MG63 (cell line): ENCODE data around the gene BRWD1. TPM values are rescaled to one million over a fixed set of nuclear protein-coding genes. Genes with fewer than 3 reads are reported as not detected.

Source experiments
- DNase-seq: peaks from one replicate; pipeline ENCODE4 v3.0.0-alpha.2; 2020
- H3K27me3 ChIP-seq: fragments of 250-450 bp; sonication (Bioruptor Pico); 2 replicates; pipeline ENCODE4 v1.5.1; 2020; ENCODE audit warnings: mild to moderate bottlenecking, moderate library complexity
- H3K36me3 ChIP-seq: fragments of 250-450 bp; sonication (Bioruptor Pico); 2 replicates; pipeline ENCODE4 v1.5.1; 2020; ENCODE audit warnings: mild to moderate bottlenecking, moderate library complexity
- H3K4me3 ChIP-seq: fragments of 250-450 bp; sonication (Bioruptor Pico); 2 replicates; pipeline ENCODE4 v1.5.1; 2020; ENCODE audit warnings: mild to moderate bottlenecking, moderate library complexity
- H3K9me3 ChIP-seq: fragments of 250-450 bp; sonication (Bioruptor Pico); 2 replicates; pipeline ENCODE4 v1.5.1; 2020; ENCODE audit warnings: mild to moderate bottlenecking, moderate library complexity
- total RNA-seq: library from RNA; depleted of rRNA; stranded (reverse); fragments of >200 nt; shearing (Covaris generic); gene quantifications from 2 replicates; pipeline ENCODE4 v1.2.3, GENCODE V29; 2014; ENCODE audit warnings: low replicate concordance

The BRWD1 gene
- total RNA-seq, 1 experiment from 2014 or later = 33.8 TPM

DNA sequence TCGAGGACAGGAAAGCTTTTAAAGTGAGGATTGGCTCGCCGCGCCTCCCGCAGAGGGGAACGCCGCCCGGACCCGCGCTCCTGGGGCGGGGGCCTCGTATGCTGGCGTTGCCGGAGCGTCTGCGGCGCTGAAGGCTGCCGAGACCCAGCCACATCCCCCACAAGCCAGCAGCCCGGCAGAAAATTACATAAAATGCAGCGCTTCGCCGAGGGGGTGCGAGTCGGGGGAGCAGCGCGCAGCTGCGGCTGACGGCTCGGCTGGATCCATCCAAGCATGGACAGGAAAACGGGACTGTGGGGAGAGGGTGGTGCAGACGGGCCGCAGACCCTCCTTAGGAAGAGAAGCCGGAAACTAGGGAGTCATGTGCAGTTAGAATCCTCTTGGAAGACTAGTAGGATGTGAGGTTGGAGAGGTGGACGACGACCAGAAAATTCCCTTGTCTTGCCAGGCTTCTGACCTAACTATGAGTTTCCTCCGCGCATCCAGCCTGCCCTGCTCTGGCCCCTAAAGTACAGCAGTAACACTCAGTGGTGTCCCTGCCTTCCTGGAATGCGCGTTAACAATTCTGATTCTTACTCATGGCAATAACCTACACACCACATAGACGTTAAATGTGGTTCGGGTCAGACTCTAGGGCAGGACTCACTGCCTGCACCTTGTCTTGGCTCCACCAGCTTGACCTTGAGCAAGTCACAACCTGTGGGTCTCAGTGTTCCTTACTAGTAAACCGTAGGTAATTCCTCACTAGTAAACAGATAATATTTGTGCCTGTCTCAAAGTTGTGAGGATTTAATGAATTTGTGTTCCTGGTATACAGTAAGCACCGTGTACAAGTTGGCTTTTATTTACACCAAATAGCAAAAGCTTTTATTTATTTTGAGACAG is 953 bp upstream of the BRWD1 start:
- Histone ChIP-seq H3K4me3 (peak overlapping the region; percentile 70), H3K9me3 (no peaks in the 10 kb centered on the region), H3K27me3 (no peaks in the 10 kb centered on the region), H3K36me3 (peaks cover 26% of the 10 kb centered on the region)
- peak; percentile 77 for DNase-seq

DNA sequence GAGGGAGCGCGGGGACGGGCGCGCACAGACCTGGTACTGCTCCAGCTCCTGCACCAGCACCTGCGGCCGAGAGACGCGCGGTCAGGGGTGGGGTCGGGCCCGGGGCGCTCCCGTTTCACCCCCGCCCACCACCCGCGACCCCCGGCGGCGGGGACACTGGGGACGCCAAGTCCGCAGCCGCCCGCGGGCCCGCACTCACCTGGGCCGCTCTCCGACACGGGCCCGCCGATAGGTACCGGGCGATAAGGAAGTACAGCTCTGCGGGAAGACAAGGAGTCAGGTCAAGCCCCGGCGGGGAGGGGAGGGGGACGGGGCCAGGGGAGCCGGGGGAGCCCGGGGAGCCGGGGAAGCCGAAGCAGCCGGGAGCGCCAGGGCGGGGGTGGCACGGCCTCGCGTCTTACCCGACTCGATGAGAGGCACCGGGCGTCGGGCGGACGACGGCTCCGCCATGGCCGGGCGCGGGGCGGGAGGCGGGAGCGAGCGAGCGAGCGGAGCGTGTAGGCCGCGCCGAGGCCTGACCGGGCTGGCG is 326 bp downstream of the BRWD1 start:
- H3K4me3 ChIP-seq = peak overlapping the region; percentile 70
- no peaks in the 10 kb centered on the region for H3K9me3 ChIP-seq
- DNase-seq = peak; percentile 31
- H3K36me3 ChIP-seq = peaks cover 33% of the 10 kb centered on the region
- no peaks in the 10 kb centered on the region for H3K27me3 ChIP-seq

DNA sequence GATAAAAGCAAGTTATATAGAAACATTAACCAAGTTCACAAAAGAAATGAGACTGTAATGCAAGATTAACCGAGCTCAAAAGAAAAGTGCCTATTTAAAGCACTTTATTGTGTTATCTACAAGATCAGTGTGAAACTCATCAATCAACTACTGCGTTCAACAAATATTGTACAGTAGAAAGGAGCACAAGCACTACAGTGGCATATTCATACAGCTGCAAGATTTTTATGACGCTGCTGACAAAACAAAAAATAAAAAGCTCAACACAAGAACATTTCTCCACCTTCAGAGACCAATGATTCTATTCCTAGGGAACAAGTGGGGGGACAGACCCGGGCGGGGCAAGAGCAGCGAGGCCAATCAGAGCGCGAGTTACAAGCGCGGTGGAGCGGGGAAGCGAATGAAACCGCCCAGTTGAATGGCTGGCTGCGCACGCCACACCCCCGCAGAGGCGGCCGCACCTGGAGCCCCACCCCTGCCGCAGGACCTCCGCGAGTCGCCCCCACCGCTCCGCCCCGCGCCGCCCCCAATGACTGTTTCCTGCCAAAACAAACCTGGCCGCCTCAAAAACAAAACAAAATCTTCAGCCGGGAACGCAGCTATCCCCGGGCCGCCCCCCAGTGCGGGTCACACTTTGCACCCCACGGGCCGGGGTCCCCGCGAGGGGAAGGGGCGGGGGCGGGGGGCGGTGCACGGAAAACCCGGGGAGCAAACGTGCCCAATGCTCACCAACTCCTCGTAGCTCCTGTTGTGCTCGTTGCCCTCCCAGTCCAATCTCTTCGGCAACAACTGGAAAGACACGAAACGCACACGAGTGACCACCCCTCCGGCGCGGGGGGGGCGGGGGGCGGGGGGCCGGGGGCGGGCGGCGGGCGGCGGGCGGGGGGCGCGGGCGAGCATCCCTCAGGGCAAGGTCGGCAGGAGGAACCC is 1.1 kb downstream of the BRWD1 start:
- H3K9me3 ChIP-seq = no peaks in the 10 kb centered on the region
- H3K4me3 ChIP-seq = peak overlapping the region; percentile 70
- peaks cover 40% of the 10 kb centered on the region for H3K36me3 ChIP-seq
- H3K27me3 ChIP-seq = no peaks in the 10 kb centered on the region
- peak; percentile 87 for DNase-seq

DNA sequence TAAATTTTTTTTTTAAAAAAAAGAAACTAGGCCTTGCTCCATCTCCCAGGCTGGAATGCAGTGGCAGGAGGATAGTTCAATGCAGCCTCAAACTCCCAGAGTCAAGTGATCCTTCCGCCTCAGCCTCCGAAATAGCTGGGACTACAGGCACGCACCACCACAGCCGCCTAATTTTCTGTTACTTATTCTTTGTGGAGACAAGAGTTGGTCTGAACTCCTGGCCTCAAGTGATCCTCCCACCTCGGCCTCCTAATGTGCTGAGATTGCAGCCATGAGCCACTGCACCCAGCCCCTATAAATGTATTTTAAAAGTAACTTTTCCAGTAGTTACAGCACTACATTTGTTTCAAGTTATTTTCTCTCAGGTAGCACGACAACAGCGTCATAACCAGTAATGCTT is 2.3 kb downstream of the BRWD1 start:
- H3K36me3 ChIP-seq = peaks cover 53% of the 10 kb centered on the region
- no peak for DNase-seq
- H3K9me3 ChIP-seq = no peaks in the 10 kb centered on the region
- no peaks in the 10 kb centered on the region for H3K27me3 ChIP-seq
- H3K4me3 ChIP-seq = no peak overlapping the region

DNA sequence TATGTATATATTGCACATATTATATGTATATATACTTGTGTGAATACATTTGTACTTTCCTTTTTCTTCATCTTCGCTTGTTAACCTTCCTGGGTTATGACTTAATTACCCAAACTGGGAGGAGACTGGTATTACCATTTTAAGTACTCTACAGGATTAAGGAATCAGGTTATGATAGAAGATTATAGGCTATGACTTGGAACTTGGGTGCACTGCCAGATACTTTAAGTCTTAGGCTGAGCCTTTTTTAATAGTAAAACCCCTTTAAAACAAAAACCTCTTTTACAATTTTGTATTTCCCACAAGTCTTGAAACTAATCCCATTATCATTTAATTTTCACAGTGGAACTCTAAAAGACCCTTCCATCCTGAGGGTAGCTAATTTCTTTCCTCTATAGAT is 6.0 kb downstream of the BRWD1 start:
- Histone ChIP-seq H3K4me3 (no peak overlapping the region), H3K27me3 (no peaks in the 10 kb centered on the region), H3K9me3 (no peaks in the 10 kb centered on the region), H3K36me3 (peaks cover 80% of the 10 kb centered on the region)
- no peak for DNase-seq

DNA sequence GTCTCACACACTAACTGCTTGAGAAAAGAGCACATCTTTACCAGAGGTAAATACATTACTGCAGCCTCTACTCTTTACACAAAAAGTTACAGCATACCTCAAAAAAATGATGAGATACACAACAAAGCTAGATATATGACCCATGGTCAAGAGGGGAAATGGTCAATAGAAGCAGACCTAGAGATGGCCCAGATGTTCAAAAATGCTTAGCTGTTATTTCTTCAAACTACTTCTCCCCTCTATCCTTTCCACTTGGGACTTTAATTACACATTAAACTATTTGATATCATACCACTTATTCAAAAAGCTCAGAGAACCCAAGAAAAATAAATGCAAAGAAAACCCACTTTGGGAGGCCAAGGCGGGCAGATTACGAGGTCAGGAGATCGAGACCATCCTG is 12.8 kb downstream of the BRWD1 start:
- peaks cover 9% of the 10 kb centered on the region for H3K9me3 ChIP-seq
- no peak for DNase-seq
- H3K36me3 ChIP-seq = peaks cover 87% of the 10 kb centered on the region

DNA sequence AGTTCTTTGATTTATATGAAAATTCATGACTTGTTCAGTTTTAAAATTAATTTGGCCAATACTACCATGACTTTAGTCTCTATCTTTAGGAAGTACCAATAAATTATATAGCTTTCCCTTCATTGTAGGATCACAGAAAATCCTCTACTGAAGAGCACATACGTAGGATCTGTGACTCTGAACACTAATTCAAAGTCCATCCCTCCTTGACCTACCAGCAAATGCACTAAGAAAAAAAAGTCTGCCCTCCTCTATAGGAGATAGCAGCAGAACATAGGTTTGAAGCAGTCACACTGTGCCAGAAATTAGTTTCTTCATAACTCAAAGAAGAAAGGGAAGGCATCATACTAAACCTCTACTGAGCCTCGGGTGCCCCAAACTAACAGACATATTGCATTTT is 16.5 kb downstream of the BRWD1 start:
- no peaks in the 10 kb centered on the region for H3K27me3 ChIP-seq
- no peak overlapping the region for H3K4me3 ChIP-seq
- peaks cover 11% of the 10 kb centered on the region for H3K9me3 ChIP-seq
- H3K36me3 ChIP-seq = peaks cover 88% of the 10 kb centered on the region
- DNase-seq = no peak

More for the DNA sequence above, 12.8 kb downstream of the BRWD1 start:
- Histone ChIP-seq H3K4me3 (no peak overlapping the region), H3K27me3 (no peaks in the 10 kb centered on the region)

DNA sequence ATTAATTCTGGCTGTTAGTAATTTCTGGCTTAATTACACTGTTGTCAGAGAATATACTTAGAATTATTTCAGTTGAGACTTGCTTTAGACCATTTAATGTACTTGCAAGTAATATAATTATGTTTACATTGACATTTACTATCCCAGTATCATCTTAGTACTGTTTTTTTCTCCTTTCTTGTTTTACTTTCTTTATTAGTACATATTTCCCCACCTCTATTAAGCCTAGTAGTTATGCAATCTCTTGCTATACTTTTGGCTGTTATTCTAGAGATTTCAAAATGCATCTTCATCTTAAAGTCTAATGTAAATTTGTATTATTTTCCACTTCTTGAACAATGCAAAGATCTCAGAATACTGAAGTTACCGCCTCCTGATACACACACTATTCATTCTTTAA is 24.4 kb downstream of the BRWD1 start:
- DNase-seq = no peak
- peaks cover 10% of the 10 kb centered on the region for H3K9me3 ChIP-seq
- no peaks in the 10 kb centered on the region for H3K27me3 ChIP-seq
- H3K36me3 ChIP-seq = peaks cover 82% of the 10 kb centered on the region
- H3K4me3 ChIP-seq = no peak overlapping the region

DNA sequence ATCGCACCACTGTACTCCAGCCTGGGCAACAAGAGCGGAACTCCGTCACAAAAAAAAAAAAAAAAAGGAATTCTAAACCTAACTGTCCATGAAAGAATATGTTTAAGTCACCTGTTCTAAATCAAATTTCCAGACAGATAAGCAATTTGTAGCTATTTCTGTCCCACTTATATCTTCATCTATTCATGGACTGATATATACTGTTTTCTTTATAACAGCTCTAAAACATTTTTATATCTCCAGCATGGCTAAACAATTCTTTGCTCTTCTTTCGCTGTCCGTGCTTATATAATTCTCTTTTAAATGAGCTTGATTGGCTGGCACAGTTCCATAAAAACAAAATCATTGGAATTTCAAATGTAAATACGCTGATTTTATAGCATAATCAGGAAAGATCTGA is 30.5 kb downstream of the BRWD1 start:
- Histone ChIP-seq H3K9me3 (no peaks in the 10 kb centered on the region), H3K27me3 (no peaks in the 10 kb centered on the region), H3K4me3 (no peak overlapping the region), H3K36me3 (peaks cover 57% of the 10 kb centered on the region)
- DNase-seq = no peak

DNA sequence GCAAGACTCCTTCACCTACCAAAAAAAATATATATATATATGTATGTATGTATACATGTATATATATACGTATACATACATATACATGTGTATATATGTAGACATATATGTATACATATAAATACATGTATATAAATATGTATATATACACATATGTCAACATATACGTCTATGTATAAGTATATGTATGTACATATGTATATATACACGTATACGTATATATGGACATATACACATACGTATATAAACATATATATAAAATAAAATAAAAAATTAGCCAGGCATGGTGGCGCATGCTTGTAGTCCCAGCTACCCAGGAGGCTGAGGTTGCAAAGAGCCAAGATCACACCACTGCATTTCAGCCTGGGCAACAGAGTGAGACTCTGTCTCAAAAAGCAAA is 31.6 kb downstream of the BRWD1 start:
- no peaks in the 10 kb centered on the region for H3K9me3 ChIP-seq
- DNase-seq = no peak
- H3K4me3 ChIP-seq = no peak overlapping the region
- peaks cover 54% of the 10 kb centered on the region for H3K36me3 ChIP-seq
- no peaks in the 10 kb centered on the region for H3K27me3 ChIP-seq

DNA sequence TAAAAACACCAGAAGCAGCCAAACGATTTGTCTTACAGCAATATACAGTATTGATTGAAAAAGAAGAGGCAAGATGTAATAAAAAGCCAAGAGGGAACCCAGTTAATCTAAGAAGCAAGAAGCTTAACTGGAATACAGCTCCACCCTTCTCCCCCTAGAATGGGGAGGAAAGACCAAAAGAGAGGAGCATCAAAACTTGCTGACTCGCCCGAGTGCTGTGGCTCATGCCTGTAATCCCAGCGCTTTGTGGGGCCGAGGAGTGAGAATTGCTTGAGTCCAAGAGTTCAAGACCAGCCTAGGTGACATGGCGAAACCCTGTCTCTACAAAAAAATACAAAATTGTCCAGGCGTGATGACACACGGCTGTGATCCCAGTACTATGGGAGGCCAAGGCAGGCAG is 32.2 kb downstream of the BRWD1 start:
- H3K9me3 ChIP-seq = no peaks in the 10 kb centered on the region
- peaks cover 58% of the 10 kb centered on the region for H3K36me3 ChIP-seq
- DNase-seq = no peak
- no peak overlapping the region for H3K4me3 ChIP-seq
- H3K27me3 ChIP-seq = no peaks in the 10 kb centered on the region

DNA sequence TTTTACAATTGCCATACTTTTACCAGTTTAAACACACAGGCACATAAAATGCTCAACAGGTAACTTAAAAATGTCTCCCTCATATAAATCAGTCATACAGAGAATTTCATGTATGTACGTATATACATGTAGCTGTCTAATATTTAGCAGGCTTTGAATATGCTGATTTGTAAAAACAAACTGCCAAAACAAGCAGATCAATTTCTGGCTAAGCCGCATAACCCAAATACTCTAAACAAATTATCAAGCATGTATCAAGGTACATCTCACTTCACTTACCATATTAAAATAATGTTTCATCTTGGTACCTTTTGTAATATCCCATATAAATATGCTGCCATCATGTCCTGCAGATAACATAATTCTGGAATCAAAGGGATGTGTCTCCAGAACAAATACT is 43.8 kb downstream of the BRWD1 start:
- no peaks in the 10 kb centered on the region for H3K27me3 ChIP-seq
- no peaks in the 10 kb centered on the region for H3K9me3 ChIP-seq
- H3K36me3 ChIP-seq = peaks cover 64% of the 10 kb centered on the region
- no peak overlapping the region for H3K4me3 ChIP-seq
- no peak for DNase-seq

DNA sequence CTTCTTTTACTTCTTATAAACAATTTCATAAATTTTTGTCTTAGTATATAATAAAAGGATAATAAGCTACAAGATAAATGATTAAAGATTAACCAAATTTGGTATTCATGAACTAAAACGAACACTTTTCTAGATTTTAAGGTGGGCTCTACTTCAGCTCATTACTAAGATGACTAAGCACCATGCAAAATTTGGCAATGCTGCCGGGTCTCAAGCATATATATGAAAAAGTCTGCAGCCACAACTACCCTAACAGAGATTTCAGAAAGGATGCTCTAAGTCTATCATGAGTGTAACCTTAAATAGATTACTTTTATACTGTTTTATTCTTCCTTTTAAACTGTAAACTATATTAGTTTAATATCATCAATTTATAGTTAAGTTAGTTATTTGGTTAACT is 47.8 kb downstream of the BRWD1 start:
- H3K27me3 ChIP-seq = no peaks in the 10 kb centered on the region
- peaks cover 73% of the 10 kb centered on the region for H3K36me3 ChIP-seq
- H3K4me3 ChIP-seq = no peak overlapping the region
- H3K9me3 ChIP-seq = no peaks in the 10 kb centered on the region
- DNase-seq = no peak

DNA sequence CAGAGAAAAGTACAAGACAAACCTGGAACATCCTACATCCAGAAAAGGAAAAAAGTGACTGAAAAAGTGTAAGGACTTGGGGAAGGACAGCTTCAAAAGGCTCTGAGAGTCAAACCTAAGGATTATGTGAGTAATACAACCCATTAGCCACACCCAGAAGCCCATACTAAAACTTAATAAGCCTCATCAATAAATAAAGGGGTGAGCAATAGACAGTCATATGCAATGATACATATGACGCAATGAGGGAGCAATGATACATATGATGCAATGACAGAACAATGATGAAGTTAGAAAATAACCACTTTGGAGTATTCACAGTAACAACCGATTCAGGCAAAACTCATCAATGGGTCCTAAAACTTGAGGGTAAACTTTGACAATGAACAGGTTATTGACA is 50.1 kb downstream of the BRWD1 start:
- DNase-seq = no peak
- H3K36me3 ChIP-seq = peaks cover 67% of the 10 kb centered on the region
- no peaks in the 10 kb centered on the region for H3K9me3 ChIP-seq
- H3K27me3 ChIP-seq = no peaks in the 10 kb centered on the region
- no peak overlapping the region for H3K4me3 ChIP-seq

DNA sequence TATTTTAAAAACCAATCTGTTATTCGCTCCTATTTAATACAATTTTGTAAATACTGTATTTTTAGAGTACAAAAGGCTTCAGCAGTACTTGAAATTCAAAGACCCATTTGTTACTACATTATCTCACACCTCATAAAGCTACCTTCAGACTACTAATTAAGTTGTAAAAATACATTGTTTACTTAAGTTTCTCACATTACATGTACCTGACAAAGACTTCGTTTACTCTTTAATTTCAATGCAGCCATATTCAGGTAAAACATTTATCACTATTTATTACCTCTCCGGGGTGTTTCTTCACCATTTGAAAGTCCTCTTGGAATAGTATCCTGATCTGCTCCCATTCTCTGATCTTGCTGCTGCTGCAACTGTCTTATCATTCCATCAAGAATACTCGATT is 55.2 kb downstream of the BRWD1 start:
- H3K27me3 ChIP-seq = no peaks in the 10 kb centered on the region
- peaks cover 68% of the 10 kb centered on the region for H3K36me3 ChIP-seq
- no peaks in the 10 kb centered on the region for H3K9me3 ChIP-seq
- no peak for DNase-seq
- H3K4me3 ChIP-seq = no peak overlapping the region

DNA sequence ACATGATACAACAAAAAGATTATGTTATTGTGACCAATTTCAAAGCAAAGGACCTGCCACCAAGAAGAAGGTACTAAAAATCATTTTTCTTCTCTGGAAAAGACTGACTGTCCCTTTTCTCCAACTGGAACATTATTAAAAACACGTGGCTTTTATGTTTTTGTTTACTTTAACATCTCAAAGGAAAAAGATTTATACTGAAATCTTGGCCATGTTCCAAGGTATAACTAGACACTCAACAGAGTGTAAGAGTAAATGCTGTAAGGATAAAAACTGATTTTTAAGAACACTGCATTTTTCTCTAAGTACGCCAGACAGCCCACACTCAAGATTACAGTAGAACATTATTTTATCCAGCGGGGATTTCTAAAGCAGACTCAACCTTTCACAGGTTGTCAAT is 62.1 kb downstream of the BRWD1 start:
- Histone ChIP-seq H3K36me3 (peaks cover 63% of the 10 kb centered on the region), H3K9me3 (no peaks in the 10 kb centered on the region), H3K4me3 (no peak overlapping the region), H3K27me3 (no peaks in the 10 kb centered on the region)
- DNase-seq = no peak

DNA sequence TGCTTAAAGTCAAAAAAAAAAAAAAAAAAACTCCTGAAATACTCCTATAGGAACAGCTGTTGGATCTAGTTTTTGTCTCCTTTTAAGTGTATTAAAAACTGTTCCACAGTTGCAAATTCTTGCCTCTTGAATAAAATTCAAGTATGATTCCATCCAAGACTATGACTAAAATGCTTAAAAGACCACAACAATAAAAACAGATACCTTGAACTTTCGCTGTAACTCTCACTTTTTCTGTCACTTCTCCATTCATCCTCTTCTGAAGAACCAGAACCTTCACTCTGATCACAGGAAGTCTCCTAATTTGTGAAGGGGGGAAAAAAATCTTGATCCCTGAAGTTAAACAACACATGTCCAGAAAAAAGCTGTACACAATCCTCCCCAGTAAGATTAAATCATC is 75.2 kb downstream of the BRWD1 start:
- no peaks in the 10 kb centered on the region for H3K27me3 ChIP-seq
- no peaks in the 10 kb centered on the region for H3K9me3 ChIP-seq
- H3K36me3 ChIP-seq = peaks cover 66% of the 10 kb centered on the region
- DNase-seq = no peak
- no peak overlapping the region for H3K4me3 ChIP-seq
